Measurements from ENCODE around the gene IGFBP6.

IGFBP6 gene

DNA sequence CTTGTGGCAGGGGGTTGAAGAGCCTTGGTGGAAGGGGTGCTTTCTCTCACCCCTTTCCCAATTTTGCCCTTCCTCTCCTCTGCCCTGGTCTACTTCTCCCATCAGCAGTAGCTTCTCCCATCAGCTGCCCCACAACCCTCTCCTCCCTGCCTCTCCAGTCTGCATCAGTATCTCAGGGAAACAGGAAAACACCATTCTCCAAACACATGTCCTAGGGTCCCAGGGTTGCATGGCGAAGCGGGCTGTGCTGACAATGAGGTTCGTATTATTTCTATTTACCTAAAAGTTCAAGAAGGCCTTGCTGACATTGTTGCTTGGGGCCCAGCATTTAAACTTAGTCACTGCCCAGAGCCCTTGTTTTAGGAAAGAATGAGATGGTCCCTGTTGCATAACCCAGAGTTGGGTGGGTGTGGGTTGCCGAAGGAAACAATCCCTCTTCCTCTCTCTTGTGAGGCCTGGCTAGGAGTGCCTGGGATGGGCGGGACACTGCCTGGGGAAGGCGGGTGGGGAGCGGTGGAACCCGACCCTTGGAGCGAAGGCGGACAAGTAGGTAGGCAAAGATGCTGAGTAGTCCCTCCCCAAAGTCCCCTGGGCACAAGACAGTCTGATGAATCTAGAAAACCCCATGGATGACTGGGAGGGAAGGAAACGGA is 1.3 kb upstream of the IGFBP6 start:
- no peak overlapping the region for H3K27ac Mint-ChIP-seq
- peaks cover 4% of the 10 kb centered on the region for H3K36me3 Mint-ChIP-seq
- H3K4me3 Mint-ChIP-seq = peak overlapping the region; percentile 84
- ATAC-seq (no peak), DNase-seq (ENCODE audit: low spot score in 2 of 2) (no peak)
- H3K9me3 Mint-ChIP-seq = no peaks in the 10 kb centered on the region
- peaks cover 34% of the 10 kb centered on the region for H3K4me1 Mint-ChIP-seq

DNA sequence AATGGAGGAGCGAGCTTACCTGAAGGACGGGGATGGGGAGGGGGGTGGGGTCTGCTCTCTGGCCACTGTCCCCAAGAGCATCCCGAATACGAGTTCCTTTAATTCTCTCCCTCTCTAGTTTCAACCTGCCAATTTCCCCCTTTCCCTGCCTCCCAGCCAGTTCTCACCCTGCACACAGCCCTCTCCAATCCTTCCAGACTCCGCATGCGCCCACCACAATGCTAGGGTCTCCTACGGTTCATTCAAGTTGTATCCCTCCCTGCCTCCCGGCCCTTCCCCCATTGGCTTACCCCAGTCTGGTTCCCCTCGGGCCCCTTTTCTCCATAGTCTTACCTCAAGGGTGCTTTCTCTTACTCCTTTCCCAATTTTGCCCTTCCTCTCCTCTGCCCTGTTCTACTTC is 708 bp upstream of the IGFBP6 start:
- peaks cover 5% of the 10 kb centered on the region for H3K36me3 Mint-ChIP-seq
- peaks cover 34% of the 10 kb centered on the region for H3K4me1 Mint-ChIP-seq
- H3K9me3 Mint-ChIP-seq = no peaks in the 10 kb centered on the region
- DNase-seq (ENCODE audit: low spot score in 2 of 2) = no peak
- no peak for ATAC-seq
- peak overlapping the region; percentile 90 for H3K27ac Mint-ChIP-seq
- peak overlapping the region; percentile 84 for H3K4me3 Mint-ChIP-seq

DNA sequence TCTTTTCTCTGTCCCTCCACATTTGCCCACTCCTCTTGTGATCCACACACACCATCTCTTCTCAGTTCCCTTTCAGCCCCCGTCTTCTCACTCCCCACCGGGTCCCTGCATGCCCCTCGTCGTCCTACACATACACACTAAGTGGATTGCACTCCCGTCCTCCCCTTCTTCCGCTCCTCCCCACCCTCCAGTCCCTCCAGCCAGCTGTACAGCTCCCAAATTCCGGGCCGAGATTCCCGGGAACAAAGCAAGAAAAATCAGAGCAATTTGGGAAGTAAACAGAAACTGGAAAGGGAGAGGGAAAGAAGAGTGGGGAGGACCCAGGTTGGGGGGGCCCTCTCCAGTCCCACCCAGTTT is 282 bp upstream of the IGFBP6 start:
- H3K36me3 Mint-ChIP-seq = peaks cover 9% of the 10 kb centered on the region
- ATAC-seq (no peak), DNase-seq (ENCODE audit: low spot score in 2 of 2) (no peak)
- no peaks in the 10 kb centered on the region for H3K9me3 Mint-ChIP-seq
- peak overlapping the region; percentile 84 for H3K4me3 Mint-ChIP-seq
- peaks cover 38% of the 10 kb centered on the region for H3K4me1 Mint-ChIP-seq
- H3K27ac Mint-ChIP-seq = peak overlapping the region; percentile 90

DNA sequence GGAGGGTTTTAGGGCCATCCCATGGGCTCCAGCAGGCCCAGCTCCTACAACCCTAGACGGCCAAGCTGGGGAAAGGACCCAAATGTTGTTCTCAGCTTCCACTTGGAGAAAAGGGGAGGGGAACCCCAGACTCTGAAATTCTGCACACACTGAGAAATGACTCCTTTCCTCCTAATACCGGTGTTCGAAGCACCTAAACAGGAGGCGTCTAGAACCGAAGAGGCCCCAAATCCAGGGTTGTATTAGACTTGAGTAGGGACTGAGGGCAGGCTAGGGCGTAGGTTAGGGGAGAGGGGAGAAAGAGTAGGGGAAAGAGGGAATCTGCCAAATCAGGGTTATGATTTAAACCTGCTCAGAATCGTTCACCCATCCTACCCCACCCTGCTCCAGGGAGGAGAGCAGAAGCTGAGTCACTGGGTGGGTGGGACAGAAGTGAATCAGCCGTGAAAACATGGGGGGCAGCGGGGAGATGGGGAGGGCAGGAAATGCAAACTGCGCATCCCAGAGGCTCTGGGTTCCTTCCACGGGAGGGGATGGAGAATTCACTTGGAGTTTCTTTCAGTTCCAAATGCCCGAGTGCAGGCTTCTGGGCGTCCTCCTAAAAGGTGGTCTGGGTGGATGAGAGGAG is 1.0 kb downstream of the IGFBP6 start:
- peak in 1 of 2 donors; percentile 61 for DNase-seq (ENCODE audit: low spot score in 2 of 2)
- Mint-ChIP-seq H3K4me3 (peak overlapping the region; percentile 84), H3K4me1 (peaks cover 51% of the 10 kb centered on the region), H3K36me3 (peaks cover 9% of the 10 kb centered on the region), H3K27ac (peak overlapping the region; percentile 90), H3K9me3 (no peaks in the 10 kb centered on the region)
- ATAC-seq = peak; percentile 46

DNA sequence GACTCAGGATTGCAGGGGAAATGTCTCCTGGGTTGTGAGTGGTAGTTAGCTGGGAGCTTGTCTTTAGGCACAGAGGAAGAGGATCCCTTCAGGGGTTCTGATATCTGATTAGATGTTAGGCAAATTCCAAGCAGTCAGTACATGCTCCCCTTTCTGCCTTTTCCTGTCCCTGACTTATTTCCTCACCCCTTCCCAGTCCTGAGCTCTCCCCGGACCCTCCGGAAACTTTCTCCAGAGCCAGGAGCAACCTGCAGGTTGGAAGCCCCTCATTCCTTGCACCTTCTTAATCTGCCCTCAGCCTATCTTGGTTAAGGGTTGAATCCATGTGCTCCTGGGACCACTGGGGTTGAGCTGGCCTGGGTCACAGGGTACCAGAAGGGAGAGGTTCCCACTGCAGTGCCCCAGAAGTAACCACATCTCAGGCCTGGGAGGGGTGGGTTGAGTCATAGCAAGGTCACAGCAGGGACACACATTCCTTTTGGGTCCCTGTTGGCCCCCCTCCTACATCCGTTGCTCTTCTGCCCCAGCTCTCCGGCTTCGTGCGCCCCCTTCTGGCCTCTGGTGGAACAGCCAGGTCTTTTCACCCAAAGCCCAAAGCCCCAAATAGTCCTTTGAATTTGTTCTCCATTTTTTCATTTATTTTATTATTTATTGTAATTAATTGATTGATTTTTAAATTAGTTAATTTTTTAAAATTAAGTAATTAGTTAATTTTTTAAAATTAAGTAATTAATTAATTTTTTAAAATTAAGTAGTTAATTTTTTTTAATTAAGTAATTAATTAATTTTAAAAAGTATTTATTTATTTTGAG is 1.8 kb downstream of the IGFBP6 start:
- H3K36me3 Mint-ChIP-seq = peaks cover 9% of the 10 kb centered on the region
- H3K4me3 Mint-ChIP-seq = peak overlapping the region; percentile 84
- DNase-seq (ENCODE audit: low spot score in 2 of 2) = peak; percentile 93 to 97
- H3K9me3 Mint-ChIP-seq = no peaks in the 10 kb centered on the region
- H3K4me1 Mint-ChIP-seq = peaks cover 59% of the 10 kb centered on the region
- peak; percentile 74 for ATAC-seq
- H3K27ac Mint-ChIP-seq = peak overlapping the region; percentile 90

DNA sequence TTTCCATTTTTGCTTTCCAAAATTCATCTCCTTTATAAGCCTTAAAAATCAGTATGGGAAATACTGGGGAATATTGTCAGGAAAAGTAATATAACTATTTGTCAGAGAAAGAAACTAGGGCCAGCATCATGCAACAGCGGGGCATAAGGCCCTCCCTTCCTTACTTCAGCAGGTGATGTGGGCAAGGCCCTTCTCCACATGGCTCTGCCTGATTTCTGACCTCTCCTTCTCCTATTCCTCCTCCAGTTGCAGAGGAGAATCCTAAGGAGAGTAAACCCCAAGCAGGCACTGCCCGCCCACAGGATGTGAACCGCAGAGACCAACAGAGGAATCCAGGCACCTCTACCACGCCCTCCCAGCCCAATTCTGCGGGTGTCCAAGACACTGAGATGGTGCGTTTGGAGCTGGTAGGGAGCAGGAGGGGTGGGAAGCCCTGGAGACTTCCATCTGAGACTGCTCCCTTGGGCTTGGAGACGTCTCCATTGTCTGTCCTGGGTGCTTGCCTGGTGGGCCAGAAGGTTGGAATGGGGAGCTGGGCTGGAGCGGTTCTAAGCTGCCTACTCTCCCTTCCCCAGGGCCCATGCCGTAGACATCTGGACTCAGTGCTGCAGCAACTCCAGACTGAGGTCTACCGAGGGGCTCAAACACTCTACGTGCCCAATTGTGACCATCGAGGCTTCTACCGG is 3.1 kb downstream of the IGFBP6 start:
- no peaks in the 10 kb centered on the region for H3K9me3 Mint-ChIP-seq
- H3K36me3 Mint-ChIP-seq = peaks cover 9% of the 10 kb centered on the region
- DNase-seq (ENCODE audit: low spot score in 2 of 2) (no peak), ATAC-seq (no peak)
- peaks cover 68% of the 10 kb centered on the region for H3K4me1 Mint-ChIP-seq
- H3K4me3 Mint-ChIP-seq = no peak overlapping the region
- no peak overlapping the region for H3K27ac Mint-ChIP-seq

DNA sequence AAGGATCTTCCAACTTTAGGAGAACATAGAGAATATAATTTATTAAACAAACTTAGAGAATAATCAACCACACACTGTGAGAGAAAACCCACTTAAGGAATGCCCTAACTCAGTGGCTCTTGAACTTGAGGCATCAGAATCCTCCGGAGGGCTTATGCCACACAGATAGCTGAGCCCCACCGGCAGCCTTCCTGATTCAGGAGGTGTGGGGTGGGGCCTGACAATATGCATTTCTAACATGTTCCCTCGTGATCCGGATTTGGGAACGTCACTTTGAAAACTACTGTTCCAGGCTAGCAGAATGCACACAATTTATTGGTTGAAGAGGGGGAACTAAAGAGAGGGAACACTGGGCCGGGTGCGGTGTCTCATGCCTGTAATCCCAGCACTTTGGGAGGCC is 3.8 kb downstream of the IGFBP6 start:
- no peak for ATAC-seq
- no peak overlapping the region for H3K4me3 Mint-ChIP-seq
- H3K9me3 Mint-ChIP-seq = no peaks in the 10 kb centered on the region
- H3K4me1 Mint-ChIP-seq = peaks cover 71% of the 10 kb centered on the region
- DNase-seq (ENCODE audit: low spot score in 2 of 2) = no peak
- no peak overlapping the region for H3K27ac Mint-ChIP-seq
- H3K36me3 Mint-ChIP-seq = peaks cover 9% of the 10 kb centered on the region

DNA sequence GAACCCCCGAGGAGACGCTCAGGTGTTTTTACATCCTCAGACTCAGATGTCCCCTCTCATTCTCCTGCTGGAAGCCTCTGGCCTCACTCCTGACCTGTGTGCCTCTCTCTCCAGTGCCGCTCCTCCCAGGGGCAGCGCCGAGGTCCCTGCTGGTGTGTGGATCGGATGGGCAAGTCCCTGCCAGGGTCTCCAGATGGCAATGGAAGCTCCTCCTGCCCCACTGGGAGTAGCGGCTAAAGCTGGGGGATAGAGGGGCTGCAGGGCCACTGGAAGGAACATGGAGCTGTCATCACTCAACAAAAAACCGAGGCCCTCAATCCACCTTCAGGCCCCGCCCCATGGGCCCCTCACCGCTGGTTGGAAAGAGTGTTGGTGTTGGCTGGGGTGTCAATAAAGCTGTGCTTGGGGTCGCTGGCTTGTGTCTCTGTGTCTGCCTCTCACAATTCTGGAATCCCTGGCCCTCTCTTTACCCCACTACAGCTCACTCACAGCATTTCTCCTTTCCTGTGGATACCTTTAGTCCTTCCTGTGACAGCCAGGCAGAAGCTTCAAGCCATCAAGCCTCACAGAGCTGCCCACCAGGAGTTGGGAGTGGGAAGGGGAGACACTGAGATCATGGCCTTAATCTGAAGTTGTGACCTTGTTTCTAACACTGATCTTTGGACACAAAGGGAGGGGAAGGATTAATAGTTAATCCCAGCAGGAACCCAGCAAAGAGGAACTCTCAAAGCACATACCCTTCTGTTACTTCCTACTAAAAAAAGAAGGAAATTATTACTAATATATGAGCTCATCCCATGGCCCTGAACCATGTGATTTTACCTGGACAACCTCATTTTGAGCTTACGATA is 4.7 kb downstream of the IGFBP6 start:
- no peaks in the 10 kb centered on the region for H3K9me3 Mint-ChIP-seq
- no peak for DNase-seq (ENCODE audit: low spot score in 2 of 2)
- peaks cover 62% of the 10 kb centered on the region for H3K4me1 Mint-ChIP-seq
- peaks cover 9% of the 10 kb centered on the region for H3K36me3 Mint-ChIP-seq
- peak overlapping the region; percentile 94 for H3K27ac Mint-ChIP-seq
- no peak for ATAC-seq
- peak overlapping the region; percentile 68 for H3K4me3 Mint-ChIP-seq

DNA sequence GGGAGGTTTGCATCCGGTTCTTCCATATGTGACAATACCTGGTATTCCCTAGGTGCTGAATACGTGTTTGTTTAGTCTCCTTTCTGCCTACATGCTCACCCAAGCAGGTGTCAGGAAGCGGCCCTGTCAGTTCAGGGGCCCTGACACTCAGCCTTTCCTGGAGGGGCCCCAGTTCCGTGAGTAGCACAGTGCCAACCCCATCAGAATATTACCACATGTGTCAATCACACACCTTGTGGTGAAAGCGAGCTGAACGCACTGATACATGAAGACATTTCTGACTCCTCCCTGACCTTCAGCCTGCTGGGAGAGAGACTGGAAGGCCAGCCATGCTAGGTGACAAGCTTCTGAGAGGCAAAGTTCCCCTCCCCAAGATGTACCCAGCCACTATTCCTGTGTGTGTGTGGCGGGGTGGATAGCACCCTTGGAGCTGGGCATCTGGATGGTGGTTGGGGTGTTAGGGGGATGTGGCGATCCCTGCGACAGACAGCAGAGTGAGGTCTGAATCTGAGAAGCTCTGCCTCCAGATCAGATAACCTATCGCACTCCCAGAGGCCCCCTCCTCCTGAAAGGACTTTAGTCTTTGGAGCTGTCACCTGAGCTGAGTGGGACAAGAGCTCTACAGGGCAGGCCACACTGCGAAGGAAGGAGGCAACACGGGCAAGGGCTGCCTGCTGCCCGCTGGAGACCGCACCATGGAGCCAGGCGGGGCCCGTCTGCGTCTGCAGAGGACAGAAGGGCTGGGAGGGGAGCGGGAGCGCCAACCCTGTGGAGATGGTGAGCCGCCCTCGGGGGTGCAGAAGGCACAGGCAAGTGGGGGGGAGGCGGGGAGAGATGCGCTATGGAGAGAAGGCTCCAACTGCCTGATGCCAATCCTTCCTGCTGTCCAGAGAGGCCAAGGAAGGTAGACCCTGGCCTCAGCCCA is 5.7 kb downstream of the IGFBP6 start, which contains the start of gene SOAT2:
Gene SOAT2 (plus strand): TSS at position 604 of the 925 bp plus-strand sequence. CDS start 92 bp downstream, at position 696.
- Mint-ChIP-seq H3K36me3 (peaks cover 6% of the 10 kb centered on the region), H3K4me1 (peaks cover 53% of the 10 kb centered on the region), H3K27ac (peak within 1 kb of the TSS; percentile 94), H3K4me3 (peak within 1 kb of the TSS; percentile 68), H3K9me3 (no peaks in the 10 kb centered on the region)
- DNase-seq (ENCODE audit: low spot score in 2 of 2) (peak; percentile 21 to 72), ATAC-seq (peak; percentile 89)

DNA sequence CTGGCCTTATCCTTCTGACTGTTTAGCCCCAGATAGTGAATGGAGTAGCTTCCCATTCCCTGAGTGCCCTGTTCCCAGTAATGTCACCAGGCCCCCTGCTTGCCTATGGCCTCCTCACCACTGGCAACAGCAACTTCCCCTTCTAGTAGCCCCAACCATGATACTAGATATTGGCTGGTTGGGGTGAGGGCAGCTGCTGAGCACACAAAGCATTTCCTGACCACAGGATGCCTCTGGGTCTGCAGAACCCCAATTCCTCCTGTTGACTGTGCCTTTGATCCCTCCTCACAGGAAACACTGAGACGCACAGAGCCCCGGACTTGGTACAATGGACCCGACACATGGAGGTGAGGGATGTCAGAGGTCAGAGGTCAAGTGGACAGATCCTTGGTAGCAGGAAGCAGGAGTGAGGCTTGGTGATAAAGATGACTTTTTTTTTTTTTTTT is 6.4 kb downstream of the IGFBP6 start:
- H3K36me3 Mint-ChIP-seq = peaks cover 5% of the 10 kb centered on the region
- peak overlapping the region; percentile 68 for H3K4me3 Mint-ChIP-seq

DNA sequence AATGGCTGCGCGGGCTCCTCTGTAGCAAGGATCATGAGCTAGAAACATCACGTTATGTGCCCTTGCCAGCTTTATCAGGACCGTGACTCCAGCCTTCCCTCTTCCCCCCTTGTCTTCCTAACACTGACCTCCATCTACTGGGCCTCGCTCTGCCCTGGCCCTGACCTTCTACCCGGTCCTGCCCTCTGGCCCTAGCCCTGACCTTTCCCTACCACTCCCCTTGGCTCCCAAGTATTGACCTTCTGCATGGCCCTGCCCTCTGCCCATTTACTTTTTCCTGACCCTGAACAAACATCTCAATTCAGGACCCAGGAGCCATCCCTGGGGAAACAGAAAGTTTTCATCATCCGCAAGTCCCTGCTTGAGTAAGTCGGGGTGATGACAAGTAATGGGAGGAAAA is 7.8 kb downstream of the IGFBP6 start:
- Mint-ChIP-seq H3K36me3 (peaks cover 5% of the 10 kb centered on the region), H3K4me3 (no peak overlapping the region), H3K9me3 (no peaks in the 10 kb centered on the region), H3K27ac (peak overlapping the region; percentile 65), H3K4me1 (peaks cover 39% of the 10 kb centered on the region)
- ATAC-seq (no peak), DNase-seq (ENCODE audit: low spot score in 2 of 2) (no peak)

More for the DNA sequence above, 6.4 kb downstream of the IGFBP6 start:
- Mint-ChIP-seq H3K27ac (peak overlapping the region; percentile 94), H3K4me1 (peaks cover 46% of the 10 kb centered on the region), H3K9me3 (no peaks in the 10 kb centered on the region)
- DNase-seq (ENCODE audit: low spot score in 2 of 2) (no peak), ATAC-seq (no peak)

DNA sequence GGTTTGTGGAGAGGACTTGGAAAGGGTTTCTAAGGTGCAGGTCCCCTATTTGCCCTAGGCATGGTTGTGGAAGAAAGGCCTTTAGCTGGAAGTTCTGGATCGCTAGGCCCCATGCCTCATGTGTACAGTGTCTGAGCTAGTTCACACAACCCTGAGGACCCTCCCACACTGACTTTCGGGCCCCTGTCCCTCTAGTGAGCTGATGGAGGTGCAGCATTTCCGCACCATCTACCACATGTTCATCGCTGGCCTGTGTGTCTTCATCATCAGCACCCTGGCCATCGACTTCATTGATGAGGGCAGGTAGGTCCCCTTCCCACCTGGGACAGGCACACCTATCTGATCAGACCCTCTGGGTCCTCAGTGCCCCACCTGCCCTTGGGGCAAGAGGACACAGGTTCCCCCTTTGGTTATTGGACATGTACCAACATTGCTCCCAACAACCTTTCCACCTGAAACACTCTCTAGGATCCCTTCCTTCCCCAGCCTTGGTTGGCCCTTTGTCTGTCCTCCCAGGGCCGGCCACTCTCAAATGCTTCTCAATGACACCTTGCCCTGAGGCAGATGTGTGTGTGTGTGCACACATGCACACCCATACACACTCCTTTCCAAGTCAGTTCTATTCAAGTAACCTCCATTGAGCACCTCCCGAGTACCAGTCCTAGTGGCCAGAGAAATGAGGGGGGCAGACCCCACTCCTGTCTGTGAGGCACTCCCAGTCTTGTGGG is 8.4 kb downstream of the IGFBP6 start:
- Mint-ChIP-seq H3K36me3 (peaks cover 5% of the 10 kb centered on the region), H3K4me1 (peaks cover 39% of the 10 kb centered on the region), H3K4me3 (no peak overlapping the region), H3K27ac (peak overlapping the region; percentile 65), H3K9me3 (no peaks in the 10 kb centered on the region)
- no peak for DNase-seq (ENCODE audit: low spot score in 2 of 2)
- no peak for ATAC-seq

DNA sequence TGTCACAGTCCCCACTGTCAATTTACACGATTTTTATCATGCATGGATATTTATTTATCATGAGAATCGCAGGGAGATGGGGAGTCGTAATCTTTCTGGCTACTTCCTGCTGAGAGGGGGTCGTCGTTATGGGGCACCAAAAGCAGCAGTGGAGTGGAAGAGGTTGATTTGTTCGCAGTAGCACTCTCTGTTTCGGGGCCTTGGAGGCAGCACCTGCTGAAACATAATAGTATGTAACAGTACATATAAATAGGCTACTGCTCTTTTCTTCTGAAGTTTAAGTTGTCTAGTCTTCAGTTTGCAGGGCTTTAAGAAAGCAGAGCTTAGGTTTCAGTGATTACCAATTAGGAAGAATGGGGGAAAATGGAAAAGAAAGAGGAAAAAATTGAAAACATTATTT is 9.7 kb downstream of the IGFBP6 start:
- peaks cover under 1% of the 10 kb centered on the region for H3K36me3 Mint-ChIP-seq
- ATAC-seq = no peak
- no peaks in the 10 kb centered on the region for H3K9me3 Mint-ChIP-seq
- H3K4me1 Mint-ChIP-seq = peaks cover 36% of the 10 kb centered on the region
- H3K4me3 Mint-ChIP-seq = no peak overlapping the region
- no peak overlapping the region for H3K27ac Mint-ChIP-seq
- DNase-seq (ENCODE audit: low spot score in 2 of 2) = no peak
